Left lung (tissue), 10 donors: ENCODE measurements around the gene FKBP11. TPM values are rescaled to one million over a fixed set of nuclear protein-coding genes. Genes with fewer than 3 reads are reported as not detected.
A peak's percentile ranks its signal among the peaks of the same experiment; 100 is the strongest.

Experiments used
- ATAC-seq: fragments of 200-7000 bp; cut with Tn5 transposase; one replicate; pipeline ENCODE4 v1.9.1; 2020; ENCODE audit warnings: moderate library complexity
- DNase-seq, 4 donors: peaks; one replicate each; pipeline ENCODE4 v3.0.0-alpha.2; 2013 to 2020
- H3K27ac ChIP-seq, 2 donors: fragments of 200-600 bp; sonication (generic) in 1 of 2; one replicate each; pipeline versions ENCODE4 v1.5.0 to v1.8.0; 2020 to 2021
- H3K27me3 ChIP-seq, 2 donors: fragments of 200-600 bp; sonication (generic) in 1 of 2; one replicate each; pipeline versions ENCODE4 v1.5.0 to v1.8.0; 2020 to 2021
- H3K36me3 ChIP-seq, 2 donors: fragments of 200-600 bp; sonication (generic) in 1 of 2; one replicate each; pipeline versions ENCODE4 v1.5.0 to v1.8.0; 2020 to 2021
- H3K4me1 ChIP-seq, 2 donors: fragments of 200-600 bp; one replicate each; pipeline ENCODE4 v1.8.0; 2021
- H3K4me3 ChIP-seq, 2 donors: fragments of 200-600 bp; sonication (generic) in 1 of 2; one replicate each; pipeline versions ENCODE4 v1.5.0 to v1.8.0; 2020 to 2021; ENCODE audit warnings: mild to moderate bottlenecking in 1 of 2
- H3K9me3 ChIP-seq, 2 donors: fragments of 200-600 bp; sonication (generic) in 1 of 2; one replicate each; pipeline versions ENCODE4 v1.5.0 to v1.8.0; 2020 to 2021
- CTCF ChIP-seq, 2 donors: fragments of 200-600 bp; sonication (generic) in 1 of 2; IDR thresholded peaks; one replicate each; pipeline versions ENCODE4 v1.5.0 to v1.8.0; 2021; ENCODE audit warnings: antibody characterized with exemption in 2 of 2
- intact Hi-C, 2 donors: fragments of 100-400 bp; cut with DNase I; formaldehyde crosslinking; loops; one replicate each; pipeline versions ENCODE4 v1.11.2 to v1.14.2; 2022
- polyA plus RNA-seq, 6 donors: library from polyadenylated mRNA; unstranded; fragments of 120-200 nt; gene quantifications; one replicate each; pipeline ENCODE4 v1.2.1, GENCODE V29; 2013; ENCODE audit not compliant: insufficient read length in 6 of 6
- total RNA-seq, 2 donors: library from RNA; stranded (reverse); fragmentation: NEBNext Ultra II Directional; extraction: Animal tissue kit (Norgen Biotek cat#: 25700); gene quantifications; one replicate each; pipeline ENCODE4 v1.2.1, GENCODE V29; 2021
- donor health status: DM: no; HTN: yes; CAD: no.
- donor health status: DM: no; HTN: no; CAD: no.

Gene FKBP11
- total and polyA plus RNA-seq, 8 donors, result 17.2 to 87.4 (median 24.7) TPM

- peaks cover 3 to 5% of the 10 kb centered on the region in 2 donors for H3K4me1 ChIP-seq
- no peak overlapping the region for H3K27ac ChIP-seq
- H3K36me3 ChIP-seq, result peaks cover 0 to 75% of the 10 kb centered on the region in 2 donors
- DNase-seq (no peak), ATAC-seq (no peak)
- intact Hi-C loops, result no loop called here
- H3K27me3 ChIP-seq, result no peaks in the 10 kb centered on the region
- H3K4me3 ChIP-seq, result no peak overlapping the region
- no peaks in the 10 kb centered on the region for H3K9me3 ChIP-seq
- TF ChIP-seq CTCF (IDR thresholded peaks at IDR 0.05), result no peak
Measured at GRCh38 chr12:48930475-48930874, 5.2 kb upstream of the FKBP11 start.

DNA sequence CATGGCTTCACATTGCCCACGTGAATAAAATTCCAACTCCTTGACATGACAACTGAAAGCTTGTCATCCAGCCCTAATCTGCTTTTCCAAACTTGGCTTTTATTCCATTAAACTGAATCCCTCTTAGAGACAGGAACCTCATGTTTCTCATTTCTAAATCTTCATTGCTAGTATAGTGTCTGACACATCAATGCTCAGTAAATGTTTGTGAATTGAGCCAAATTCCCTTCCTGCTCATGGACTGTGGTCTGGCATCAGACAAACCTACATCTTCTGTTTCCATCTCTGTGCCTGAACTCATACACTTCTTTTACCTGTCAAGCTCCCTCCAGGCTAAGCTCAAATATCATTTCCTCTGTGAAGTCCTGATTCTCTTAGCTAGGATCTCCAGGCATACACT, 4.3 kb upstream of the FKBP11 start:
- intact Hi-C loops, result no loop called here
- Histone ChIP-seq H3K9me3 (no peaks in the 10 kb centered on the region), H3K36me3 (peaks cover 0 to 66% of the 10 kb centered on the region in 2 donors), H3K4me1 (peaks cover 4 to 9% of the 10 kb centered on the region in 2 donors), H3K27me3 (no peaks in the 10 kb centered on the region), H3K4me3 (no peak overlapping the region), H3K27ac (no peak overlapping the region)
- DNase-seq (no peak), ATAC-seq (no peak)
- no peak for TF ChIP-seq CTCF (IDR thresholded peaks at IDR 0.05)

GRCh38 chr12:48927261-48927660, 2.0 kb upstream of the FKBP11 start:
- DNase-seq, result no peak
- H3K27ac ChIP-seq, result no peak overlapping the region
- no peak overlapping the region for H3K4me3 ChIP-seq
- peaks cover 0 to 64% of the 10 kb centered on the region in 2 donors for H3K36me3 ChIP-seq
- peaks cover 4 to 21% of the 10 kb centered on the region in 2 donors for H3K4me1 ChIP-seq
- no peak for ATAC-seq
- intact Hi-C loops, result no loop called here
- TF ChIP-seq CTCF (IDR thresholded peaks at IDR 0.05), result no peak
- H3K27me3 ChIP-seq, result no peaks in the 10 kb centered on the region
- no peaks in the 10 kb centered on the region for H3K9me3 ChIP-seq

DNA sequence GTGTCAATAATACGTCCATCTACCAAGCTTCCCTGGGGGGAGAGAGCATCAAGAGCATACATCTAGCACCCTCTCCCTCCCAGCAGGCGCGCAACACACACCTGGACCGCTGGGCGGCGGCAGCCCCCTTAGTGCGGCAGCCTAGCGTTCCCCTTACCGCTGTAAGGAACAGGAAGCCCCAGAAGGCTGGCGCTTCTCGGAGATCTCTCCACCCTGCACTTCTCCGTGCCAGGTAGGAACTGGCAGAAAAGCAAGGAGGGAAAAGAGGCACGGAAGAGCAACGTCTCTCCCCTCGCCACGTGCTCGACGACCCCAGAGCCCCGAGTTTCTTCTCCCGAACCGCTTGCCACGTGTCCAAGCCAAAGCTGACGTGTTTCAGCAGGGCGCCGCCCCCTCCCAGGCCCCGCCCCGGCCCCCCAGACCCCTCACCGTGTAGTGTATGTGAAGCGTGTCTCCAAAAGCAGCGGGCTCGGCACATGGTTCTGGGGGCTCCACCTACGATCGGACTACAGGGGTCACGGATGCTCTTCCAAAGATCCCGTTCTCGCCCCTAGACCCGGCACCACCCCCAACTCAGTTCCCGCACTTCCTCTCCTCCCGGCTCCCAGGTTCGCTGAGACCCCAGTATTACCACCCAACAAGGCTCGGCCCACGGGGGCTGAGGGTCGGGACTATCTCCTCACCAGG, 532 bp downstream of the FKBP11 start:
- Histone ChIP-seq H3K4me3 (peak overlapping the region; percentile 70 to 77), H3K36me3 (peaks cover 0 to 50% of the 10 kb centered on the region in 2 donors), H3K9me3 (no peaks in the 10 kb centered on the region), H3K27me3 (no peaks in the 10 kb centered on the region), H3K4me1 (peaks cover 4 to 21% of the 10 kb centered on the region in 2 donors), H3K27ac (peak overlapping the region; percentile 26 to 57)
- peak; percentile 40 to 85 (median 58) for DNase-seq
- peak; percentile 86 for ATAC-seq
- TF ChIP-seq CTCF (IDR thresholded peaks at IDR 0.05), result peak; percentile 18 to 49
- intact Hi-C loops, result no loop called here

GRCh38 chr12:48923117-48923516, 2.2 kb downstream of the FKBP11 start:
- peaks cover 4 to 23% of the 10 kb centered on the region in 2 donors for H3K4me1 ChIP-seq
- ATAC-seq (no peak), DNase-seq (no peak)
- no peak overlapping the region for H3K4me3 ChIP-seq
- no peaks in the 10 kb centered on the region for H3K27me3 ChIP-seq
- no peak for TF ChIP-seq CTCF (IDR thresholded peaks at IDR 0.05)
- H3K36me3 ChIP-seq, result peaks cover 0 to 39% of the 10 kb centered on the region in 2 donors
- intact Hi-C loops, result no loop called here
- H3K9me3 ChIP-seq, result no peaks in the 10 kb centered on the region
- no peak overlapping the region for H3K27ac ChIP-seq
